Astrocyte of the spinal cord (primary cell): Measurements from ENCODE around the gene ADCY5.

Experiments
- DNase-seq: peaks from one replicate; pipeline ENCODE4 v3.0.0; 2011; ENCODE audit warnings: low read depth, low spot score
- H3K4me3 ChIP-seq: 2 replicates; pipeline ENCODE4 v1.5.1; 2011; ENCODE audit warnings: low read depth, mild to moderate bottlenecking, low read length, moderate library complexity
- CTCF ChIP-seq: IDR thresholded peaks from 2 replicates; pipeline ENCODE4 v1.5.1; 2012; ENCODE audit warnings: low read depth, mild to moderate bottlenecking, low read length, inconsistent platforms
- in situ Hi-C: cut with HindIII; loops from 2 replicates; pipeline ENCODE4 v1.10.0; 2017; ENCODE audit warnings: low sequenced_read_pairs

The ADCY5 gene

GRCh38 chr3:123423806-123424205, 25.1 kb downstream of the ADCY5 start:
- no peak for TF ChIP-seq CTCF

GRCh38 chr3:123423031-123423430, 25.9 kb downstream of the ADCY5 start:
- TF ChIP-seq CTCF = no peak
- DNase-seq = no peak
- H3K4me3 ChIP-seq = no peak overlapping the region
- in situ Hi-C loops = no loop called here

More at GRCh38 chr3:123423806-123424205, 25.1 kb downstream of the ADCY5 start:
- no peak for DNase-seq
- H3K4me3 ChIP-seq = no peak overlapping the region
- in situ Hi-C loops = no loop called here

GRCh38 chr3:123422457-123422856, 26.4 kb downstream of the ADCY5 start:
- in situ Hi-C loops = no loop called here
- TF ChIP-seq CTCF = no peak
- no peak overlapping the region for H3K4me3 ChIP-seq
- DNase-seq = no peak

GRCh38 chr3:123421353-123422174, 27.3 kb downstream of the ADCY5 start:
- DNase-seq = no peak
- no peak for TF ChIP-seq CTCF
- in situ Hi-C loops = no loop called here
- no peak overlapping the region for H3K4me3 ChIP-seq

GRCh38 chr3:123420416-123420968, 28.4 kb downstream of the ADCY5 start:
- DNase-seq = no peak
- no peak for TF ChIP-seq CTCF
- H3K4me3 ChIP-seq = no peak overlapping the region
- in situ Hi-C loops = no loop called here

- in situ Hi-C loops = no loop called here
- DNase-seq = no peak
- no peak for TF ChIP-seq CTCF
- no peak overlapping the region for H3K4me3 ChIP-seq
Observed at GRCh38 chr3:123419850-123420297, 29.0 kb downstream of the ADCY5 start.
